ENCODE measurements around the gene C1QTNF3.
"Not testable (repeated sequence)": the region's sequence is repeated elsewhere in the genome, so short reads cannot be mapped to it uniquely, and the experiment has no call there.

GRCh38 chr5:34074071-34074470 is 31.1 kb upstream of the C1QTNF3 start:
- not testable (repeated sequence) for TF ChIP-seq CTCF (IDR thresholded peaks at IDR 0.05); EP300 (IDR thresholded peaks at IDR 0.05; ENCODE audit: low read depth)

All from transverse colon (tissue), 3 donors.